Gastroesophageal sphincter (tissue), 3 donors: Measurements from ENCODE around the gene RASGRP1.

ENCODE experiments used
- POLR2A ChIP-seq, 2 donors: fragments of 450-650 bp; IDR thresholded peaks; one replicate each; pipeline ENCODE4 v1.6.1; 2017; ENCODE audit warnings: antibody characterized with exemption in 2 of 2, mild to moderate bottlenecking in 2 of 2, moderate library complexity in 1 of 2
- TF ChIP-seq, protein P1 (sequence below), 4 experiments: fragments of 200-600 bp in 2 of 4; fragments of 450-650 bp in 2 of 4; sonication (generic) in 1 of 4; IDR thresholded peaks; one replicate each; pipeline ENCODE4 v1.5.1; 2017 to 2019; ENCODE audit warnings: antibody characterized with exemption in 4 of 4, mild to moderate bottlenecking in 2 of 4, moderate library complexity in 2 of 4

DNA sequence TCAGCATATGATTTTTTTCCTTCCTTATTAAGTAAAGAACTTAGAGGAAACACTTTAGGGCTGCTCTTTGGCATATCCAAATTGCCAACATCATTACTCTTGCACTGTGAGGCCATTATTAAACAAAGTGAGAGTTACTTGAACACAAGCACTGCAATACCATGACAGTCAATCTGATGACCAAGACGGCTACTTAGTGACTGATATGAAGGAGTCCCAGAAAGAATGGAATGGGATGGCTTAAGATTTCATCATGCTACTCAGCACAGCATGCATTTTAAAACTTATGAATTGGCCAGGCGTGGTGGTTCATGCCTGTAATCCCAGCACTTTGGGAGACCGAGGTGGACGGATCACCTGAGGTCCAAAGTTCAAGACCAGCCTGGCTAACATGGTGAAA, 55.5 kb downstream of the RASGRP1 start:
- TF ChIP-seq, protein P1, sequence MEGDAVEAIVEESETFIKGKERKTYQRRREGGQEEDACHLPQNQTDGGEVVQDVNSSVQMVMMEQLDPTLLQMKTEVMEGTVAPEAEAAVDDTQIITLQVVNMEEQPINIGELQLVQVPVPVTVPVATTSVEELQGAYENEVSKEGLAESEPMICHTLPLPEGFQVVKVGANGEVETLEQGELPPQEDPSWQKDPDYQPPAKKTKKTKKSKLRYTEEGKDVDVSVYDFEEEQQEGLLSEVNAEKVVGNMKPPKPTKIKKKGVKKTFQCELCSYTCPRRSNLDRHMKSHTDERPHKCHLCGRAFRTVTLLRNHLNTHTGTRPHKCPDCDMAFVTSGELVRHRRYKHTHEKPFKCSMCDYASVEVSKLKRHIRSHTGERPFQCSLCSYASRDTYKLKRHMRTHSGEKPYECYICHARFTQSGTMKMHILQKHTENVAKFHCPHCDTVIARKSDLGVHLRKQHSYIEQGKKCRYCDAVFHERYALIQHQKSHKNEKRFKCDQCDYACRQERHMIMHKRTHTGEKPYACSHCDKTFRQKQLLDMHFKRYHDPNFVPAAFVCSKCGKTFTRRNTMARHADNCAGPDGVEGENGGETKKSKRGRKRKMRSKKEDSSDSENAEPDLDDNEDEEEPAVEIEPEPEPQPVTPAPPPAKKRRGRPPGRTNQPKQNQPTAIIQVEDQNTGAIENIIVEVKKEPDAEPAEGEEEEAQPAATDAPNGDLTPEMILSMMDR (IDR thresholded peaks at IDR 0.05) = no peak
- TF ChIP-seq POLR2A (IDR thresholded peaks at IDR 0.05) = no peak
